Measurements from ENCODE around the gene F10.

- no peak for TF ChIP-seq CTCF (conservative IDR thresholded peaks at IDR 0.05; ENCODE audit: low read length)
- no peak for TF ChIP-seq EZH2phosphoT487 (IDR thresholded peaks at IDR 0.05; ENCODE audit: borderline replicate concordance, low read depth, low read length)
These were observed 38.3 kb upstream of the F10 start for GRCh38 chr13:113084094-113084942.

Measured in OCI-LY7 (cell line).